DND-41 (cell line): Measurements from ENCODE around the gene OSBP2.

Experiments
- ATAC-seq: fragments of 200-7000 bp; cut with Tn5 transposase; 3 replicates; pipeline ENCODE4 v1.9.1; 2021; ENCODE audit warnings: low read depth; ENCODE audit not compliant: insufficient read depth
- DNase-seq: peaks from one replicate; pipeline ENCODE4 v3.0.0-alpha.2; 2020
- H2AFZ ChIP-seq: 2 replicates; pipeline ENCODE4 v1.6.0; 2012; ENCODE audit warnings: low read depth, low read length
- H3K27ac ChIP-seq: 2 replicates; pipeline ENCODE4 v1.5.1; 2012; ENCODE audit warnings: low read length, inconsistent platforms
- H3K27me3 ChIP-seq: fragments of 200-600 bp; sonication (generic); 2 replicates; pipeline ENCODE4 v1.6.0; 2012; ENCODE audit warnings: low read length, mild to moderate bottlenecking, inconsistent platforms; ENCODE audit not compliant: insufficient read depth, poor library complexity
- H3K36me3 ChIP-seq: 2 replicates; pipeline ENCODE4 v1.5.1; 2012; ENCODE audit warnings: low read length, inconsistent platforms; ENCODE audit not compliant: insufficient read depth
- H3K4me1 ChIP-seq: 2 replicates; pipeline ENCODE4 v1.5.1; 2012; ENCODE audit warnings: mild to moderate bottlenecking, low read length; ENCODE audit not compliant: insufficient read depth
- H3K4me2 ChIP-seq: 2 replicates; pipeline ENCODE4 v1.6.0; 2012; ENCODE audit warnings: mild to moderate bottlenecking, moderate library complexity, low read length, inconsistent platforms; ENCODE audit not compliant: insufficient read depth
- H3K4me3 ChIP-seq, 2 experiments: fragments of 200-600 bp in 1 of 2; shearing (Covaris generic) in 1 of 2; 2 replicates each; pipeline ENCODE4 v1.5.1; 2012 to 2016; ENCODE audit warnings: inconsistent platforms in 2 of 2, low read length in 2 of 2, mild to moderate bottlenecking in 2 of 2, low read depth in 1 of 2, moderate library complexity in 1 of 2
- H3K79me2 ChIP-seq: 2 replicates; pipeline ENCODE4 v1.6.0; 2012; ENCODE audit warnings: low read length, inconsistent platforms; ENCODE audit not compliant: insufficient read depth
- H3K9ac ChIP-seq: 2 replicates; pipeline ENCODE4 v1.6.0; 2012; ENCODE audit warnings: low read depth, mild to moderate bottlenecking, inconsistent platforms, low read length, moderate library complexity
- H3K9me3 ChIP-seq: 2 replicates; pipeline ENCODE4 v1.5.1; 2012; ENCODE audit warnings: low read length, moderate library complexity, mild to moderate bottlenecking, inconsistent platforms; ENCODE audit not compliant: insufficient read depth, severe bottlenecking
- H4K20me1 ChIP-seq: 2 replicates; pipeline ENCODE4 v1.6.0; 2012; ENCODE audit warnings: low read length; ENCODE audit not compliant: insufficient read depth
- EZH2 ChIP-seq: IDR thresholded peaks from 3 replicates; pipeline ENCODE4 v1.6.1; 2012; ENCODE audit warnings: borderline replicate concordance, low read depth, mild to moderate bottlenecking, moderate library complexity, low read length, inconsistent platforms; ENCODE audit not compliant: severe bottlenecking
- TF ChIP-seq, protein P1 (sequence below): IDR thresholded peaks from 2 replicates; pipeline ENCODE4 v1.5.1; 2012; ENCODE audit warnings: borderline replicate concordance, low read length, moderate library complexity, mild to moderate bottlenecking; ENCODE audit not compliant: poor library complexity, severe bottlenecking; ENCODE audit errors: extremely low read depth

OSBP2 gene

DNA sequence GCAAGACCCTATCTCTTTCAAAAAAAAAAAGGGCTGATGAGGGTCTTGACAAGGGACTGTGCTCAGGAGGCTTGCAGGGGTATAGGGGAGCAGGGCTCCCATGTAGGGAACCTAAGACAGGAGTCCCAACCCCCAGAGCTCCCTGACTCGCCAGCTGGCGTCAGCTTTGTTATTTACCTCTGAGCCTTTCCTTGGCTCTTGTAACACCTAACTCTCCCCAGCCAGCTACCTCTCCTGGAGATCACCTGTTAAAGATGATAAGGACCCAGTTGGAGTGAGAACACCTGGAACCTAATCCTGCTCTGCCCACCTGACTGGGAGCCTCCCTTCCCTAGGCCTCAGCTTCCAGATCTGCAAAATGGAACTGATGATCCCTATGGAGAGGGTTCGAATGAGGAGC is 45.8 kb upstream of the OSBP2 start:
- H3K27ac ChIP-seq, result no peak overlapping the region
- no peak for TF ChIP-seq EZH2
- TF ChIP-seq, protein P1, sequence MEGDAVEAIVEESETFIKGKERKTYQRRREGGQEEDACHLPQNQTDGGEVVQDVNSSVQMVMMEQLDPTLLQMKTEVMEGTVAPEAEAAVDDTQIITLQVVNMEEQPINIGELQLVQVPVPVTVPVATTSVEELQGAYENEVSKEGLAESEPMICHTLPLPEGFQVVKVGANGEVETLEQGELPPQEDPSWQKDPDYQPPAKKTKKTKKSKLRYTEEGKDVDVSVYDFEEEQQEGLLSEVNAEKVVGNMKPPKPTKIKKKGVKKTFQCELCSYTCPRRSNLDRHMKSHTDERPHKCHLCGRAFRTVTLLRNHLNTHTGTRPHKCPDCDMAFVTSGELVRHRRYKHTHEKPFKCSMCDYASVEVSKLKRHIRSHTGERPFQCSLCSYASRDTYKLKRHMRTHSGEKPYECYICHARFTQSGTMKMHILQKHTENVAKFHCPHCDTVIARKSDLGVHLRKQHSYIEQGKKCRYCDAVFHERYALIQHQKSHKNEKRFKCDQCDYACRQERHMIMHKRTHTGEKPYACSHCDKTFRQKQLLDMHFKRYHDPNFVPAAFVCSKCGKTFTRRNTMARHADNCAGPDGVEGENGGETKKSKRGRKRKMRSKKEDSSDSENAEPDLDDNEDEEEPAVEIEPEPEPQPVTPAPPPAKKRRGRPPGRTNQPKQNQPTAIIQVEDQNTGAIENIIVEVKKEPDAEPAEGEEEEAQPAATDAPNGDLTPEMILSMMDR, result no peak
- no peaks in the 10 kb centered on the region for H3K4me1 ChIP-seq
- no peak overlapping the region for H3K4me2 ChIP-seq
- DNase-seq, result no peak
- no peaks in the 10 kb centered on the region for H3K36me3 ChIP-seq
- H3K27me3 ChIP-seq, result no peaks in the 10 kb centered on the region
- no peaks in the 10 kb centered on the region for H3K79me2 ChIP-seq
- H3K9me3 ChIP-seq, result no peaks in the 10 kb centered on the region
- no peak overlapping the region for H3K4me3 ChIP-seq
- no peak overlapping the region for H3K9ac ChIP-seq
- H4K20me1 ChIP-seq, result no peaks in the 10 kb centered on the region
- ATAC-seq, result no peak
- no peak overlapping the region for H2AFZ ChIP-seq

DNA sequence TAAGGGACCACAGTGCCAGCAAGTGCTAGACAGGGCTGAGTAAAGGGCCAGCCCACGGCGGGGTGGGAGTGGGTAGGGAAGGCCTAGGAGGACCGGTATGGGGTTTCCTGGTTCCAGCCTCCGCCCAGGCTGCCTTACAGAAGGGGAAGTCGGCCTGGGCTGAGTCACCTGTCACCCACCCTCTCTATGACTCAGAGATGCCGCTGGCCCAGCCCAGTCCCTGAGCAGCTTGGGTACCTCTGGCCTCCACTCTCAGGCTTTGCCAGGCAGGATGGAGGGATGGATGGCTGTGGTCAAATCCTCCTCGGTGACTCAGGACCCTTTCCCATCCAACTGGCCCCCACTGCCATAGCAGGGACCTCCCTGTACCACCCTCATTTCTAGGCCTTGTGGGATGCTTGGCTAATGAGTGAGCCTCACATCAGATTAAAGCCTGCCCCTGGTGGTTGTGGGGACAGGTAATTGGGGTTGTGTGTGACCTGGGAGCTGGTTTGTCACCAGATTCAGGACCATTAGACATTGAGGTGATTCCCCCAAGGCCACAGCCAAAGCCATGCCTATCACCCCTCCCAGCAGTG is 45.2 kb upstream of the OSBP2 start:
- H3K27me3 ChIP-seq, result no peaks in the 10 kb centered on the region
- no peak for DNase-seq
- H3K4me2 ChIP-seq, result no peak overlapping the region
- no peak overlapping the region for H2AFZ ChIP-seq
- no peaks in the 10 kb centered on the region for H4K20me1 ChIP-seq
- ATAC-seq, result no peak; the same call in 2 of the 3 replicates
- TF ChIP-seq, protein P1, result no peak
- TF ChIP-seq EZH2, result no peak
- H3K9ac ChIP-seq, result no peak overlapping the region
- no peak overlapping the region for H3K27ac ChIP-seq
- H3K4me3 ChIP-seq, result no peak overlapping the region
- no peaks in the 10 kb centered on the region for H3K9me3 ChIP-seq
- H3K36me3 ChIP-seq, result no peaks in the 10 kb centered on the region
- H3K79me2 ChIP-seq, result no peaks in the 10 kb centered on the region
- no peaks in the 10 kb centered on the region for H3K4me1 ChIP-seq

DNA sequence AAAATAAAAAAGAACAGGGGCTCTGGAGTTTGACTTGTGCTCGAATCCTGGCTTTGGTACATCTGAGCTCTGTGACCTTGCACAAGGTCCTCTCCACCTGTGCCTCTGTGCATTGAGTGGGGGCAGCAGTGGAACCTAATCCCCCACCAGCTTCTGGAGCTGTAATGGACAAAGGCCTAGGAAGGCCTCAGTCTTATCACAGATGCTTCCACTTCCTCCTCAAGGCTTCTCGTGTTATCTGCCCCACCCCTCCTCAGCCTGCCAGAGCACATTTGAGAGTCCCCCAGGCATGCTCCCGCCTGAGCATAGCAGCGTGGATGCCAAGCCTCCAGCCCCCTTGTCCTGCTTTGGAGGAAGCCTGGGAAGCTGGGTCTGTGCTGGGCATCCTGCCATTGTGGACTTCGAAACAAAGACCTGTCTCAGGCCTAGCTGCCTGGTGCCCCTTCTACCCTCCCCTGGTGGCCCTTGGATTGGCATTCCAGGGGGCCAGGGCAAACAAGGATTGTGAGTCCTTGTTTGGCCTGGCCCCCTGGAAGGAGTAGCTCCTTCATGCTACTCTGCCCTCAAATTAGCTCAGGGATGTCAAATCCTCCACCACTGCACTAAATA is 44.1 kb upstream of the OSBP2 start:
- no peak overlapping the region for H3K9ac ChIP-seq
- no peaks in the 10 kb centered on the region for H4K20me1 ChIP-seq
- DNase-seq (no peak), ATAC-seq (no peak)
- no peaks in the 10 kb centered on the region for H3K9me3 ChIP-seq
- H3K27ac ChIP-seq, result no peak overlapping the region
- no peaks in the 10 kb centered on the region for H3K79me2 ChIP-seq
- H3K4me3 ChIP-seq, result no peak overlapping the region
- no peak for TF ChIP-seq EZH2
- TF ChIP-seq, protein P1, result no peak
- no peak overlapping the region for H3K4me2 ChIP-seq
- H2AFZ ChIP-seq, result no peak overlapping the region
- H3K36me3 ChIP-seq, result no peaks in the 10 kb centered on the region
- H3K4me1 ChIP-seq, result no peaks in the 10 kb centered on the region
- H3K27me3 ChIP-seq, result no peaks in the 10 kb centered on the region
